IMR-90 (cell line): ENCODE data around the gene SSBP3. TPM values are rescaled to one million over a fixed set of nuclear protein-coding genes. Genes with fewer than 3 reads are reported as not detected.

Source experiments
- ATAC-seq: fragments of 200-7000 bp; cut with Tn5 transposase; 2 replicates; pipeline ENCODE4 v1.9.1; 2020; ENCODE audit warnings: low read depth, mild to moderate bottlenecking, moderate library complexity
- BruUV-seq: library from RNA; stranded (reverse); fragments of 400-500 nt; replicated peaks from 2 replicates; lab custom pipeline; 2021; lab: Mats Ljungman, UMichigan
- CTCF ChIA-PET: fragments of 300-600 bp; formaldehyde crosslinking; extraction: SDS; loops from one replicate; lab custom pipeline; 2021; ENCODE audit warnings: antibody characterized with exemption; lab: Yijun Ruan, JAX
- POLR2A ChIA-PET: fragments of 300-600 bp; sonication (Branson Sonifier 250); formaldehyde crosslinking; loops from one replicate; lab custom pipeline; 2022; ENCODE audit warnings: antibody characterized with exemption; ENCODE audit not compliant: unreplicated experiment; lab: Charles Lee
- DNase-seq: peaks from one replicate; pipeline ENCODE4 v3.0.0; 2013
- H2AFZ ChIP-seq: replicated peaks from 2 replicates; pipeline ENCODE3; 2013; ENCODE audit warnings: low read length, mild to moderate bottlenecking; ENCODE audit not compliant: poor library complexity
- H2AK5ac ChIP-seq: 2 replicates; pipeline ENCODE4 v1.6.1; 2013; ENCODE audit warnings: low read depth, low read length, inconsistent platforms
- H2AK9ac ChIP-seq: replicated peaks from 2 replicates; pipeline ENCODE3; 2013; ENCODE audit warnings: mild to moderate bottlenecking, low read depth, low read length, moderate library complexity; ENCODE audit not compliant: poor library complexity
- H2BK120ac ChIP-seq: 2 replicates; pipeline ENCODE4 v1.6.1; 2013; ENCODE audit warnings: low read depth, low read length, inconsistent platforms
- H2BK15ac ChIP-seq: 3 replicates; pipeline ENCODE4 v1.6.1; 2013; ENCODE audit warnings: low read depth, low read length, inconsistent platforms
- H2BK20ac ChIP-seq: 2 replicates; pipeline ENCODE4 v1.6.1; 2013; ENCODE audit warnings: low read depth, mild to moderate bottlenecking, inconsistent platforms, low read length, moderate library complexity
- H2BK5ac ChIP-seq: 2 replicates; pipeline ENCODE4 v1.6.1; 2013; ENCODE audit warnings: mild to moderate bottlenecking, low read depth, low read length, inconsistent platforms; ENCODE audit not compliant: poor library complexity, severe bottlenecking
- H3K14ac ChIP-seq: replicated peaks from 2 replicates; pipeline ENCODE4 v1.6.1; 2013; ENCODE audit warnings: low read depth, low read length, inconsistent platforms
- H3K18ac ChIP-seq: 2 replicates; pipeline ENCODE4 v1.6.1; 2013; ENCODE audit warnings: low read depth, low read length, control low read depth
- H3K23ac ChIP-seq: 2 replicates; pipeline ENCODE4 v1.6.1; 2013; ENCODE audit warnings: low read depth, low read length, inconsistent platforms
- H3K27ac ChIP-seq: 2 replicates; pipeline ENCODE4 v1.5.1; 2013; ENCODE audit warnings: mild to moderate bottlenecking, control low read depth, low read length; ENCODE audit not compliant: insufficient read depth
- H3K27me3 ChIP-seq: 2 replicates; pipeline ENCODE4 v1.6.1; 2013; ENCODE audit warnings: low read length; ENCODE audit not compliant: control insufficient read depth, insufficient read depth
- H3K36me3 ChIP-seq: 2 replicates; pipeline ENCODE4 v1.6.1; 2013; ENCODE audit warnings: low read length, mixed read lengths; ENCODE audit not compliant: control insufficient read depth, insufficient read depth
- H3K4ac ChIP-seq: 2 replicates; pipeline ENCODE4 v1.6.1; 2013; ENCODE audit warnings: low read depth, low read length, inconsistent platforms
- H3K4me1 ChIP-seq: 2 replicates; pipeline ENCODE4 v1.6.1; 2013; ENCODE audit warnings: low read length, mixed read lengths; ENCODE audit not compliant: control insufficient read depth, insufficient read depth
- H3K4me2 ChIP-seq: 2 replicates; pipeline ENCODE4 v1.6.1; 2013; ENCODE audit warnings: low read depth, mild to moderate bottlenecking, control low read depth, low read length, moderate library complexity
- H3K4me3 ChIP-seq: 2 replicates; pipeline ENCODE4 v1.5.1; 2013; ENCODE audit warnings: low read depth, mild to moderate bottlenecking, control low read depth, low read length, moderate library complexity; ENCODE audit not compliant: insufficient read depth
- H3K56ac ChIP-seq: 2 replicates; pipeline ENCODE4 v1.6.1; 2013; ENCODE audit warnings: low read length, inconsistent platforms; ENCODE audit not compliant: insufficient read depth; ENCODE audit errors: extremely low read depth
- H3K79me1 ChIP-seq, 2 experiments: 2 replicates each; pipeline ENCODE4 v1.6.1; 2013; ENCODE audit warnings: low read length in 2 of 2, inconsistent platforms in 1 of 2, low read depth in 1 of 2
- H3K9ac ChIP-seq: 2 replicates; pipeline ENCODE4 v1.6.1; 2013; ENCODE audit warnings: low read depth, low read length, control low read depth
- H3K9me1 ChIP-seq: 2 replicates; pipeline ENCODE4 v1.6.1; 2013; ENCODE audit warnings: low read length, inconsistent platforms; ENCODE audit not compliant: insufficient read depth
- H3K9me3 ChIP-seq: 2 replicates; pipeline ENCODE4 v1.6.1; 2013; ENCODE audit warnings: low read length; ENCODE audit not compliant: control insufficient read depth, insufficient read depth
- H4K20me1 ChIP-seq: 2 replicates; pipeline ENCODE4 v1.6.1; 2013; ENCODE audit warnings: low read length, inconsistent platforms; ENCODE audit not compliant: insufficient read depth
- H4K5ac ChIP-seq: 2 replicates; pipeline ENCODE4 v1.6.1; 2013; ENCODE audit warnings: mild to moderate bottlenecking, low read depth, low read length, control low read depth
- H4K8ac ChIP-seq, 2 experiments: 2 replicates each; pipeline ENCODE4 v1.6.1; 2013; ENCODE audit warnings: low read depth in 2 of 2, low read length in 2 of 2, control low read depth in 1 of 2, inconsistent platforms in 1 of 2
- H4K91ac ChIP-seq: 2 replicates; pipeline ENCODE4 v1.6.1; 2013; ENCODE audit warnings: low read depth, low read length, inconsistent platforms; ENCODE audit not compliant: insufficient read depth
- BHLHE40 ChIP-seq: fragments of 150-350 bp; IDR thresholded peaks from 2 replicates; pipeline ENCODE4 v1.6.1; 2016; ENCODE audit warnings: mild to moderate bottlenecking, low read depth, low read length
- CEBPB ChIP-seq: IDR thresholded peaks from 2 replicates; pipeline ENCODE4 v1.6.1; 2012; ENCODE audit warnings: low read depth, low read length, improper control_type of control experiment
- CHD1 ChIP-seq: IDR thresholded peaks from 2 replicates; pipeline ENCODE4 v1.6.1; 2012; ENCODE audit warnings: low read depth, low read length, improper control_type of control experiment
- FOS ChIP-seq: fragments of 150-350 bp; IDR thresholded peaks from 2 replicates; pipeline ENCODE4 v1.6.1; 2016; ENCODE audit warnings: low read depth, low read length
- MAFK ChIP-seq: IDR thresholded peaks from 2 replicates; pipeline ENCODE4 v1.6.1; 2012; ENCODE audit warnings: low read depth, low read length, improper control_type of control experiment
- MXI1 ChIP-seq: IDR thresholded peaks from 2 replicates; pipeline ENCODE4 v1.6.1; 2012; ENCODE audit warnings: low read depth, mild to moderate bottlenecking, low read length, moderate library complexity, borderline replicate concordance
- RAD21 ChIP-seq: IDR thresholded peaks from 2 replicates; pipeline ENCODE4 v1.6.1; 2012; ENCODE audit warnings: low read length, improper control_type of control experiment
- RFX5 ChIP-seq: IDR thresholded peaks from 2 replicates; pipeline ENCODE4 v1.8.0; 2012; ENCODE audit warnings: low read depth, mild to moderate bottlenecking, low read length, moderate library complexity
- SMC3 ChIP-seq: fragments of 150-350 bp; IDR thresholded peaks from 2 replicates; pipeline ENCODE4 v1.6.1; 2016; ENCODE audit warnings: low read depth, mild to moderate bottlenecking, antibody characterized with exemption, low read length, moderate library complexity
- WGBS, 2 experiments: methylation state at CpG; one replicate each; pipeline versions ENCODE4 v1.1.5 to v1.1.7; 2013; ENCODE audit warnings: missing lambda C conversion rate in 2 of 2; ENCODE audit not compliant: insufficient read length in 1 of 2; ENCODE audit errors: extremely low coverage in 2 of 2; 5-methylcytosine and 5-hydroxymethylcytosine counted together
- dilution Hi-C: fragments of 300-500 bp; cut with HindIII; formaldehyde crosslinking; loops from one replicate; pipeline ENCODE4 v1.14.3; 2018; ENCODE audit warnings: low sequenced_read_pairs; ENCODE audit not compliant: unreplicated experiment
- in situ Hi-C: fragments of 300-500 bp; cut with MboI; formaldehyde crosslinking; loops from 3 replicates; pipeline ENCODE4 v1.14.3; 2019; ENCODE audit warnings: low sequenced_read_pairs, inconsistent platforms, mixed read lengths
- intact Hi-C: fragments of 100-400 bp; cut with micrococcal nuclease; formaldehyde crosslinking; loops from 2 replicates; pipeline ENCODE4 v1.10.0; 2022
- polyA plus RNA-seq, 3 experiments: library from polyadenylated mRNA; depleted of rRNA; stranded (reverse); fragments of >200 nt; gene quantifications; 2 replicates each; pipeline ENCODE4 v1.2.3, GENCODE V29; 2012; ENCODE audit warnings: low replicate concordance in 1 of 3
- total RNA-seq: library from RNA; depleted of rRNA; stranded (reverse); fragments of >200 nt; gene quantifications from 2 replicates; pipeline ENCODE4 v1.2.3, GENCODE V29; 2012
- TF ChIP-seq, protein P1 (sequence below): conservative IDR thresholded peaks from 2 replicates; pipeline ENCODE4 v1.5.1; 2012; ENCODE audit warnings: mild to moderate bottlenecking, low read depth, low read length, improper control_type of control experiment

Gene SSBP3
- total and polyA plus RNA-seq, 2 of the 4 experiments (the other 2 are of a cell fraction): 10.9 to 39.6 TPM

DNA sequence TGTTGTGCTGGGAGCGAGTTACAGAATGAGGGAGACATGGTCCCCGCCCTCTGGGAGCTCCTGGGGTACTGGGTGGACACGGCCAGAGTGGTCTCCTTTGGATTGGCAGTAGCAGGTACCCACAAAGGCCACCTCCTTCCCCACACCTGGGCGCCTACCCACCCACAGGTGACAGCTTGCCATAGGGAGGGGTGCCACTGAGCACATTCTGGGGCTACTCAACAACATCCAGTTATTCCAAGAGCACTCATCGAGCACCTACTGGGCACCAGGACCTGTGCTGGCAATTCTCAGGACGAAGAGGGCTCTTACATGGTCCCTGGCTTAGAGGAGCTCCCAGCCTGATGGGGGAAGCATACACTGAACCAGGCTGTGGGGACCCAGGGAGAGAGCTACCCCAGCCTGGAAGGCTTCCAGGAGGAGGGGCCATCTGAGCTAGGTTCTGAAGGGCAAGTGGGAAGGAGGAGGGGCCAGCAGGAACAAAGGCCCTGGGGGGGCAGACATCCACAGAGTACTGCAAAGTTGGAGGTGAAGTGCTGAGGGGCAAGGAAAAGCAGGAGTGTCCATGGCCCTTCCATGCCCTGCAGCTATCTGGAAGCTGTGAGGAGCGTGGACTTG is 184.2 kb downstream of the SSBP3 start:
- H2BK5ac ChIP-seq: no peak overlapping the region
- H3K4ac ChIP-seq: no peak overlapping the region
- no peak overlapping the region for H2BK15ac ChIP-seq
- H3K79me1 ChIP-seq: peaks cover 0 to 9% of the 10 kb centered on the region in 2 experiments; a peak in 1 of 4 replicates
- H3K23ac ChIP-seq: no peak overlapping the region
- POLR2A ChIA-PET: no interaction called here
- H3K56ac ChIP-seq: no peak overlapping the region
- no peak overlapping the region for H3K27ac ChIP-seq
- no peak overlapping the region for H2BK120ac ChIP-seq
- no peak overlapping the region for H2BK20ac ChIP-seq
- no peak overlapping the region for H2AK5ac ChIP-seq
- WGBS, 2 experiments: no CpG with 5 or more reads among the region's 7 CpGs
- H3K14ac ChIP-seq: no peak overlapping the region
- H3K9ac ChIP-seq: no peak overlapping the region
- H3K18ac ChIP-seq: no peak overlapping the region
- peaks cover 14% of the 10 kb centered on the region for H3K4me1 ChIP-seq
- H4K5ac ChIP-seq: no peak overlapping the region
- H3K4me2 ChIP-seq: no peak overlapping the region
- H4K8ac ChIP-seq: no peak overlapping the region
- intact Hi-C loops (loop anchor here (10.0 kb wide), 1 partner anchor 183 kb away; the partner anchor contains the start of gene SSBP3), dilution Hi-C loops (no loop called here), in situ Hi-C loops (loop anchor here (25.0 kb wide), 1 partner anchor 360 kb away; no protein-coding TSS in a partner anchor)
- H3K4me3 ChIP-seq: no peak overlapping the region
- BruUV-seq: no TSS peak
- peaks cover 19% of the 10 kb centered on the region for H4K20me1 ChIP-seq
- H2AK9ac ChIP-seq: no peak overlapping the region
- no peak overlapping the region for H4K91ac ChIP-seq
- peaks cover 25% of the 10 kb centered on the region for H3K9me1 ChIP-seq
- TF ChIP-seq CHD1: no peak
- no peak for TF ChIP-seq CEBPB
- TF ChIP-seq RAD21: no peak
- TF ChIP-seq RFX5: no peak
- no peak for TF ChIP-seq MAFK
- no peak for TF ChIP-seq BHLHE40
- TF ChIP-seq SMC3: no peak
- no peak for TF ChIP-seq MXI1
- no peak for TF ChIP-seq FOS
- TF ChIP-seq, protein P1, sequence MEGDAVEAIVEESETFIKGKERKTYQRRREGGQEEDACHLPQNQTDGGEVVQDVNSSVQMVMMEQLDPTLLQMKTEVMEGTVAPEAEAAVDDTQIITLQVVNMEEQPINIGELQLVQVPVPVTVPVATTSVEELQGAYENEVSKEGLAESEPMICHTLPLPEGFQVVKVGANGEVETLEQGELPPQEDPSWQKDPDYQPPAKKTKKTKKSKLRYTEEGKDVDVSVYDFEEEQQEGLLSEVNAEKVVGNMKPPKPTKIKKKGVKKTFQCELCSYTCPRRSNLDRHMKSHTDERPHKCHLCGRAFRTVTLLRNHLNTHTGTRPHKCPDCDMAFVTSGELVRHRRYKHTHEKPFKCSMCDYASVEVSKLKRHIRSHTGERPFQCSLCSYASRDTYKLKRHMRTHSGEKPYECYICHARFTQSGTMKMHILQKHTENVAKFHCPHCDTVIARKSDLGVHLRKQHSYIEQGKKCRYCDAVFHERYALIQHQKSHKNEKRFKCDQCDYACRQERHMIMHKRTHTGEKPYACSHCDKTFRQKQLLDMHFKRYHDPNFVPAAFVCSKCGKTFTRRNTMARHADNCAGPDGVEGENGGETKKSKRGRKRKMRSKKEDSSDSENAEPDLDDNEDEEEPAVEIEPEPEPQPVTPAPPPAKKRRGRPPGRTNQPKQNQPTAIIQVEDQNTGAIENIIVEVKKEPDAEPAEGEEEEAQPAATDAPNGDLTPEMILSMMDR: no peak
- ATAC-seq (no peak), DNase-seq (no peak)
- no peaks in the 10 kb centered on the region for H3K9me3 ChIP-seq
- H2AFZ ChIP-seq: peak overlapping the region; percentile 43
- CTCF ChIA-PET: no interaction called here
- no peaks in the 10 kb centered on the region for H3K27me3 ChIP-seq
- H3K36me3 ChIP-seq: peaks cover 27% of the 10 kb centered on the region
